Left lung (tissue), 10 donors: ENCODE results near the gene NUB1. TPM values are rescaled to one million over a fixed set of nuclear protein-coding genes. Genes with fewer than 3 reads are reported as not detected.

Experiments used
- ATAC-seq: fragments of 200-7000 bp; cut with Tn5 transposase; one replicate; pipeline ENCODE4 v1.9.1; 2020; ENCODE audit warnings: moderate library complexity
- DNase-seq, 4 donors: peaks; one replicate each; pipeline ENCODE4 v3.0.0-alpha.2; 2013 to 2020
- H3K27ac ChIP-seq, 2 donors: fragments of 200-600 bp; sonication (generic) in 1 of 2; one replicate each; pipeline versions ENCODE4 v1.5.0 to v1.8.0; 2020 to 2021
- H3K27me3 ChIP-seq, 2 donors: fragments of 200-600 bp; sonication (generic) in 1 of 2; one replicate each; pipeline versions ENCODE4 v1.5.0 to v1.8.0; 2020 to 2021
- H3K36me3 ChIP-seq, 2 donors: fragments of 200-600 bp; sonication (generic) in 1 of 2; one replicate each; pipeline versions ENCODE4 v1.5.0 to v1.8.0; 2020 to 2021
- H3K4me1 ChIP-seq, 2 donors: fragments of 200-600 bp; one replicate each; pipeline ENCODE4 v1.8.0; 2021
- H3K4me3 ChIP-seq, 2 donors: fragments of 200-600 bp; sonication (generic) in 1 of 2; one replicate each; pipeline versions ENCODE4 v1.5.0 to v1.8.0; 2020 to 2021; ENCODE audit warnings: mild to moderate bottlenecking in 1 of 2
- H3K9me3 ChIP-seq, 2 donors: fragments of 200-600 bp; sonication (generic) in 1 of 2; one replicate each; pipeline versions ENCODE4 v1.5.0 to v1.8.0; 2020 to 2021
- intact Hi-C, 2 donors: fragments of 100-400 bp; cut with DNase I; formaldehyde crosslinking; loops; one replicate each; pipeline versions ENCODE4 v1.11.2 to v1.14.2; 2022
- polyA plus RNA-seq, 6 donors: library from polyadenylated mRNA; unstranded; fragments of 120-200 nt; gene quantifications; one replicate each; pipeline ENCODE4 v1.2.1, GENCODE V29; 2013; ENCODE audit not compliant: insufficient read length in 6 of 6
- total RNA-seq, 2 donors: library from RNA; stranded (reverse); fragmentation: NEBNext Ultra II Directional; extraction: Animal tissue kit (Norgen Biotek cat#: 25700); gene quantifications; one replicate each; pipeline ENCODE4 v1.2.1, GENCODE V29; 2021
- TF ChIP-seq, protein P1 (sequence below), 2 donors: fragments of 200-600 bp; sonication (generic) in 1 of 2; IDR thresholded peaks; one replicate each; pipeline versions ENCODE4 v1.5.0 to v1.8.0; 2021; ENCODE audit warnings: antibody characterized with exemption in 2 of 2
- donor health status: DM: no; HTN: yes; CAD: no.
- donor health status: DM: no; HTN: no; CAD: no.

The NUB1 gene
- total and polyA plus RNA-seq, 8 donors: 40.9 to 81.8 (median 72.0) TPM

DNA sequence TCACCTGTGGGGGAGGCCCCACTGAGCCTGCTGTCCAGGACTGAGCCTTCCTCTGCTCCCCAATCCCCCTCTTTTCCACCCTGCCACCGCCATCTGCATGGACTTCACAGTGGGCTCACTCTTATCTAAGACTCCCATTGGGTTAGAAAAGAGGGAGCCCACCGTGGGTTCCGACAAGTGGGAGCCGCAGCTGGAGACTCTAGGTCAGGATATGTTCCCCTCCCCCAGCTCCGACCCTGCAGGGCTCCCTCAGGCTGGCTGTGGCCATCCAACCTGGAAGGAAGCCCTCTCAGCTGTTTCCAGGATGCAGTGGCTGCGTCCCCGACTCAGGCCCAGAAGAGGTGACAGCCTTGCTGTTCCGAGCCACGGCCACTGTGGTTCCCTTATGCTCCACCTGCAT is 63.4 kb downstream of the NUB1 start:
- Histone ChIP-seq H3K9me3 (no peaks in the 10 kb centered on the region), H3K27ac (no peak overlapping the region), H3K4me1 (peaks cover 9 to 24% of the 10 kb centered on the region in 2 donors), H3K27me3 (peaks cover 18 to 54% of the 10 kb centered on the region in 2 donors), H3K36me3 (no peaks in the 10 kb centered on the region), H3K4me3 (no peak overlapping the region)
- TF ChIP-seq, protein P1, sequence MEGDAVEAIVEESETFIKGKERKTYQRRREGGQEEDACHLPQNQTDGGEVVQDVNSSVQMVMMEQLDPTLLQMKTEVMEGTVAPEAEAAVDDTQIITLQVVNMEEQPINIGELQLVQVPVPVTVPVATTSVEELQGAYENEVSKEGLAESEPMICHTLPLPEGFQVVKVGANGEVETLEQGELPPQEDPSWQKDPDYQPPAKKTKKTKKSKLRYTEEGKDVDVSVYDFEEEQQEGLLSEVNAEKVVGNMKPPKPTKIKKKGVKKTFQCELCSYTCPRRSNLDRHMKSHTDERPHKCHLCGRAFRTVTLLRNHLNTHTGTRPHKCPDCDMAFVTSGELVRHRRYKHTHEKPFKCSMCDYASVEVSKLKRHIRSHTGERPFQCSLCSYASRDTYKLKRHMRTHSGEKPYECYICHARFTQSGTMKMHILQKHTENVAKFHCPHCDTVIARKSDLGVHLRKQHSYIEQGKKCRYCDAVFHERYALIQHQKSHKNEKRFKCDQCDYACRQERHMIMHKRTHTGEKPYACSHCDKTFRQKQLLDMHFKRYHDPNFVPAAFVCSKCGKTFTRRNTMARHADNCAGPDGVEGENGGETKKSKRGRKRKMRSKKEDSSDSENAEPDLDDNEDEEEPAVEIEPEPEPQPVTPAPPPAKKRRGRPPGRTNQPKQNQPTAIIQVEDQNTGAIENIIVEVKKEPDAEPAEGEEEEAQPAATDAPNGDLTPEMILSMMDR (IDR thresholded peaks at IDR 0.05): no peak
- intact Hi-C loops: no loop called here
- no peak for DNase-seq
- ATAC-seq: no peak

DNA sequence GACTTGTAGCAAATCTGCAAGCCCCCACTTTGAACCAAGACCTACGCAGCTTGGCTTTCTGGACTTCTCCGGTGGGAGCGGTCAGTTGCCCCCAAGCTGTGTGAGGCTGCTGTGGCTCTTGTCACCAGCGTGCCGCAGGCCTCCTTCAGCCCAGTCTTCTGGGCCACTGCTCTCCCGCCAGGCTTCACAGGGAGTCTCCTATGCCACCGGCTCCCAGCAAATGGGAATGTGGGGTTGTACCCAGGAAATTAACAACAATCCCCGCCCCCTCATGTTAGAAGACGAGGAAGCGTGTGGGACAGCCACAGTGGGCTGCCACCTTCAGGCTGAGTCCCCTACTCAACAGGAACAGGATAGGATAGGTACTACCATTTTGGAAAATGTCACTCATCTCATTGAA is 64.0 kb downstream of the NUB1 start:
- Histone ChIP-seq H3K9me3 (no peaks in the 10 kb centered on the region), H3K4me3 (no peak overlapping the region), H3K27me3 (peaks cover 23 to 54% of the 10 kb centered on the region in 2 donors), H3K4me1 (peaks cover 13 to 30% of the 10 kb centered on the region in 2 donors), H3K36me3 (no peaks in the 10 kb centered on the region), H3K27ac (no peak overlapping the region)
- TF ChIP-seq, protein P1 (IDR thresholded peaks at IDR 0.05): no peak
- intact Hi-C loops: no loop called here
- ATAC-seq (no peak), DNase-seq (no peak)

DNA sequence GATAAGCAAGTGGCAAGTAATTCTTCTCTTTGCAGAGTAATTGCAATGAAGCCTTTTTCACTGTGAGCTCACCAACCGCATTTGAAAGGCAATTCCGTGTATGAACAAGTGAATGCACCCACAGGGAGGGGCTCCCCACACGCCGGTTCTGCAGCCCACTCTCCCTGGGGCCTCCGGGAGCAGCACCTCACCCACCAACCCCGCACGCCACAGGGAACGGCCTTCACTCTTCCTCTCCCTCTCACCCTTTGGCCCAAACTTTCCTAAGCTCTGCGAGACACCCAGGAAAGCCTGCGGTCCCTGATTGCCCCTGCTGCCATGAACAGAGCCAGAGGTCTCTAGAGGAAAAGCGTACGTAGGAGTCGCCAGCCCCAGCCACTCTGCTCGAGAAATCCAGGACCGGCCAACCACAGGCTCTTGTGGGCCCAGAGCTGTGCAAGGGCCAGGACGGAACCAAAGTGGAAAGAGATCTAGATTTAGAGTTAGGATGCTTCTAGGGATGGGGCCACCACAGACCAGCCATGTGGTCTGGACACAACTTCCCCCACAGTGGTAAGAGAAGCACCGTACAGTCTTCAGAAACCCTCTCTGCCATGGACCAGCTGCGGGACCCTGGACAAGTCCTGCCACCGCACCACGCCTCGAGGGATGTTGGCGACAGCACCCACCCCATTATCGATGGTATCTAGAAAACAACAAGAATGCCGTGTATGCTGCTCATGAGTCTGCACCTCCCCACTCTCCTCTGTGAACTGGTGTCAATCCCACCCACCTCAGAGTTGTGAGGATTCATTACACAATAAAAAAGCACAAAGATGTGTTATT is 64.7 kb downstream of the NUB1 start:
- TF ChIP-seq, protein P1 (IDR thresholded peaks at IDR 0.05): no peak
- H3K27ac ChIP-seq: no peak overlapping the region
- peaks cover 30 to 58% of the 10 kb centered on the region in 2 donors for H3K27me3 ChIP-seq
- H3K36me3 ChIP-seq: no peaks in the 10 kb centered on the region
- H3K4me3 ChIP-seq: no peak overlapping the region
- no peak for DNase-seq
- H3K4me1 ChIP-seq: peaks cover 13 to 30% of the 10 kb centered on the region in 2 donors
- H3K9me3 ChIP-seq: no peaks in the 10 kb centered on the region
- intact Hi-C loops: no loop called here
- ATAC-seq: no peak

DNA sequence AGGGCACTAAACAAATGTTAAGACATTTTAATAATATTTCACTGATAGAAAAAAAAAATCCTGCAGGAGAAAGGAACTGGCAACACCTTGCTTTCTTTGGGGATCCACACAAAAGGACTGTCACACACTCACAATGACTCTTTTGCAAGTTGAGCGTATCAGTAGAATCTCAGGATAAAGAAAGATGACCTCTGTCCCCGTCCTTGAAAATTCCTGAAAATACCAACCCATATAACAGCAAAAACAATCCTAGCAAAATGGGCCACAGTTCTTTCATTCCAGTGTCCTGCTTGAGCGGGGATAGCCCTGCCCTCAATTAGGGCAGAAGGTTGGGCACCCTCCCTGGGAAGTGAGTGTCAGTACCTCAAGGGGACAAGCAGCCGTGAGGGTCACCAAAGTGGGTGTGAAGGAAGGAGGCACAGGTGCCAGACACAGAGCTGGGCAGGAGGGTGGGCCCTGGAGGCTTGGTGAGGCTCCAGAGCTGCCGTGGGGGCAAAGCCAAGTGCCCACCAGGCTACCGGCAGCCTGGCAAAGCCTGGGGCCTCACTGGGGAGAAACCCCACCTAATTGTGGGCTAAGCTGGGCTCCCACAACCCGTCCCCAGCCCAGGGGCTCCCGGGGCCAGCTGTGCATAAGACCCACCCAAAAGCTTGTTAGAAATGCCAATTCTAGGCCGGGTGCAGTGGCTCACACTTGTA is 65.4 kb downstream of the NUB1 start:
- H3K4me1 ChIP-seq: peaks cover 13 to 30% of the 10 kb centered on the region in 2 donors
- H3K4me3 ChIP-seq: no peak overlapping the region
- no peak for ATAC-seq
- DNase-seq: no peak
- no peak overlapping the region for H3K27ac ChIP-seq
- H3K36me3 ChIP-seq: no peaks in the 10 kb centered on the region
- intact Hi-C loops: no loop called here
- no peaks in the 10 kb centered on the region for H3K9me3 ChIP-seq
- TF ChIP-seq, protein P1 (IDR thresholded peaks at IDR 0.05): no peak
- H3K27me3 ChIP-seq: peaks cover 33 to 66% of the 10 kb centered on the region in 2 donors

DNA sequence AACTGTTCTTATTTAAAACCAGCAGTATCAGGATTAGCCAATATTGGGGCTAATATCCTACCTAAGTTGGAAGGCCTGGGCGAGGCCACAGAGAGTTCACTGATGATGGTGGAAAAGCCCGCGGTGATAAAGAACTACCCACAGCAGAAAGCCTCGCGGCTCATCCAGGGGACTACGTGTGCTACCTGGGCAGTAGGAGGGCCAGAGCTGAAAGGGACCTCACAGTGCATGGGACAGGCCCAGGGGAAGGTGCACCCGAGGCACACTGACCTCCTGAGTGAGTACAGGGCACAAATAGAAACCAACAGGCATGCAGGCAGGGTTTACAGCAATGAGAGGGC is 66.9 kb downstream of the NUB1 start:
- intact Hi-C loops: no loop called here
- ATAC-seq (no peak), DNase-seq (no peak)
- Histone ChIP-seq H3K27ac (peak overlapping the region in 1 of 2 donors; percentile 2), H3K36me3 (no peaks in the 10 kb centered on the region), H3K27me3 (peaks cover 33 to 78% of the 10 kb centered on the region in 2 donors), H3K9me3 (no peaks in the 10 kb centered on the region), H3K4me3 (no peak overlapping the region), H3K4me1 (peaks cover 13 to 30% of the 10 kb centered on the region in 2 donors)
- TF ChIP-seq, protein P1 (IDR thresholded peaks at IDR 0.05): no peak
